Activated gamma-delta T cell (primary cell): ENCODE results near the gene INHBE.

Source experiments
- DNase-seq: peaks from one replicate; lab custom pipeline; 2025; lab: John Stamatoyannopoulos, UW

INHBE gene

DNA sequence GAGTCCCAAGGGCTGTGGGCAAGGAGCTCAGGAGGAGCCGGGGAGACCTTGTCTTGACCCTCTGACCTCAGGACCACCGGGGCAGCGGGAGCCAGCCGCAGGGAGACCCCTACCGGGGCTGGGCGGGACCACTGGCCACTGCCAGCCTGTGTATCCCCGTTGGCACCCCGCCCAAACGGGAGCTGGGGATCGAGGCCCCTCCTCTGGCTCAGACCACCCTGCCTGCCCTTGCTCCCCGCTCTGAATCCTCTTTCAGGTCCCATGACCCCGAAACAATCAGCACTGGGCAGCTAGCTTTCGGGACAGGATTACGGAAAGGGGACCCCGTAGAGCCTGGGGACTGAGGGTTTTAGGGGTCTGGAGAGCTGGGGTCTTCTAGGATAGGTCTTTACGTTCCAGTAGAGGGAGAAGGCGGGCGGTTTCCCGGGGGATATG, 5.8 kb downstream of the INHBE start:
- DNase-seq = no peak

DNA sequence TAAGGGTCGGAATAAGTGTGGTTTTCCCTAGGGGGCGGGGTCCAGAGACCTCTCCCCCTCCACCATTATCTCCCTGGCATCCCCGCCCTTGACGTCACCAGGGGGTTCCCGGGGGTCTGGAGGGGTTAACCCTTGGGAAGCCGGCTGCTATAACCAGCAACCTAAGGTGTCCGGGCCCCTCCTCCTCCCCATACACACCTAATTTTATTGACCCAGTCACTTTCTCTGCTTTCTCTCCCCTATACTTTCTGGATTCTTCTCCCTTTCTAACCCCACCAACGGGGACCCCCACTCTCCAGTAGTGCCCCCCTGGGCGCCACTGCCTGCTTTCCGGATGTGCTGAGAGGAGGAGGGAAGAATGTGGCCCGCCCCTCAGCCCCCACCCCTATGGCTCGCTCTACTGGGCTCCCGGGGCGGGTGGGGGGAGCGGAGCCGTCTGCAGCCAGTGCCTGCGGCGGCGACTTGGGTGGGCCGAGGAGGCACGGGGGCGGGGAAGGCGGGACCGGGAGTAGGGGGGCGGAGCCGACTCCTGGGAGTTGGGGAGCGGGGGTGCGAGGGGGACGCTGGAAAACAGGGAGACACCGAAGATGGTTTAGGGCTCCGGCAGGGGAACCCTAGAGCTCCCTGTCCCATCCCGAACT, 6.3 kb downstream of the INHBE start:
- DNase-seq = no peak

DNA sequence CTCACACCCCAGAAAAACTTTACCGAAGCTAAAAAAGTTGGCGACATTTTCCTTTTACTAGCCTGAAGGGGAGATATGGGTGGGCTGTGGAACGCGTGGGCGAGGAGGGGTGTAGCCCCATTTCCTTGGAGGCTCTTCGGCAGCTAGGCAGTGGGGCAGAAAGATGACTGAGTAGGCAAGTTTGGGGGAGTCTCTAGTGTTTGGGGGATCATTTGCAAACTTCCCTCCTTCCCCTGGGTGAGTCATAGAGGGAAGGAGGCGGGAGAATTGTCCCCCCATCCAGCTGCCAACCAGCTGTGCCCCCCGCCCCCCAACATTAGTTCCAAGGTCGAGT, 6.8 kb downstream of the INHBE start:
- DNase-seq = no peak

DNA sequence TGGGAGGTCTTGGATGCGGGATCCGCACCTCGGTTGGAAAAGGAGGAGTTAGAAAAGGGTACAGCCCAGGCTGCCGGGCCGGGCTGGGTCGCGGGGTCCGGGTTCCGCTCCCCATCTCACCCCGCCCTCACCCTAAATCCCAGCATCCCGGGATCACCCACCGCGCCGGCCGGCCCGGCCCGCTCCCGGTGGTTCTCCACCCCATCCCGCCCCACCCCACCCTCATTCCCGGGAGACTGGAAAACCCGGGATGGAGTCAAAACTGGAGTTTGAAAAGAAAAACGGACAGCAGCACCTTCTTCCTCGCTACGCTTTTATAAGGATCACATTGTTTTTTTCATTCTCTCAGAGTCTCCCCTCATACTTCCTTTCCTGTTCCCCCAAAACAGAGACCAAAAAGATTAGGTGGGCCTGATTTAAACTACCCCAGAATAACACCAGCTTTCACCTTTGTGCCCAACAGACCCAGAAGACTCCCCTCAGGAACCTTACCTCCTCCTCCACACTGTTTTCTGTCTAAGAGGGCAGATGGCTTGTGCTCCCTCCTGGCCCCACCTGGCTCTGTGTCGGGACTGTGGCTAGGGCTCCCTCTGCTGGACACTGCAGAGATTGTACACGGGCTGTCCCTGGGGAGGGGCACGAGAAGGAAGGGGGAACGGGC, 7.3 kb downstream of the INHBE start:
- DNase-seq = no peak

DNA sequence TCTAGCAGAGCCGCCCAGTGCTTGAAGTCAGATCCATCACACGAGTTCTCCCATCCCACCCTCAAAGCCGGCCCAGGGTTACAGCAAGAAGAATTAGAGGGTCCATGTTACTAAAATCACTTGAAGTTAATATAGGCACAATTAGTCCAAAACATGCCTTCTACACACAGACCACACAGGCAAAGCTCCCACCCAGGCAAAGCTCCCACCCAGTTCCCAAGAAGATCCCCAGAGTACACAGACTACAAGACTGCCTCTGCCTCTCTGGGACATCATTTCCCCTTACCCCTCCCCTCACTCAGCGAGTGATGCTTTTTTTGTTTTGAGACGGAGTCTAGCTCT, 7.8 kb downstream of the INHBE start:
- no peak for DNase-seq

DNA sequence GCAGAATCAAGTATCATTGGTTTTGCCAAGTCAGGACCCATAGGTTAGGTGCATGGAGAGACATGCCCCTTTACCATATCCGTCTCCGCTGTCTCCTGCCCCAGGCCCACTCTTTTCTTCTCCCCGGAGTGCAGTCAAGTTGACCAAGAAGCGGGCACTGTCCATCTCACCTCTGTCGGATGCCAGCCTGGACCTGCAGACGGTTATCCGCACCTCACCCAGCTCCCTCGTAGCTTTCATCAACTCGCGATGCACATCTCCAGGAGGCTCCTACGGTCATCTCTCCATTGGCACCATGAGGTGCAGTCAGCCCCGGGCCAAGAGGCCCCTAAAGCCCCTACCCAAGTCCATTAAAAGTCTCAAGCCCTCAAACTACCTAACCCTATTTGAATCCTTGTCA, 9.5 kb downstream of the INHBE start:
- no peak for DNase-seq

DNA sequence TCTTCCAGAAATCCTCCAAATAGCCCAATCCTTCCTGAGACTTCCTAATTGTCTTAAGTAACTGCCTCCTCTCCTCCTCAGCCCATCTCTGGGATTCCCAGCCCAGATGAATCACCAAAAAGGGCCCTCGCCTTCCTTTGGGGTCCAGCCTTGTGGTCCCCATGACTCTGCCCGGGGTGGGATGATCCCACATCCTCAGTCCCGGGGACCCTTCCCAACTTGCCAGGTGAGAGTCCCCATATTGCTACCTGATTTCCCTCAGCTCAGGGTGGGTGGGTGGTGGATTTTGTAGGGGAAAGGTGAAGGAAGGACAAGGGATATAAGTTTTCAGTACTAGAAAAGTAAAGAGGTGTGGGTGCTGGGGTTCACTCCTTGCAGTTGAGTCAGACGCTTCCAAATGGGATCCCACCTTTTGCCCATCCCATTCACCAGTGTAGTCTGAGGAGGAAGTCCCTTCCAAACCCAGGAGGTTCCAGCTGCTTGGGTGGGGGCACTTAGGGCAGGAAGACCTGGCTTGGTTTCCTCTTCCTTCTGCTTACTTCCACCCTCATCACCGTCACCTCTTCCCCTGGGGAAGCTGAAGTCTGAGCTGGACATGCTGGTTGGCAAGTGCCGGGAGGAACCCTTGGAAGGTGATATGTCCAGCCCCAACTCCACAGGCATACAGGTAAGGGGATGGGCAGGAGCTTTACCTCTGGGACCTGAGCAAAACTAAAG, 10.1 kb downstream of the INHBE start:
- DNase-seq = no peak

DNA sequence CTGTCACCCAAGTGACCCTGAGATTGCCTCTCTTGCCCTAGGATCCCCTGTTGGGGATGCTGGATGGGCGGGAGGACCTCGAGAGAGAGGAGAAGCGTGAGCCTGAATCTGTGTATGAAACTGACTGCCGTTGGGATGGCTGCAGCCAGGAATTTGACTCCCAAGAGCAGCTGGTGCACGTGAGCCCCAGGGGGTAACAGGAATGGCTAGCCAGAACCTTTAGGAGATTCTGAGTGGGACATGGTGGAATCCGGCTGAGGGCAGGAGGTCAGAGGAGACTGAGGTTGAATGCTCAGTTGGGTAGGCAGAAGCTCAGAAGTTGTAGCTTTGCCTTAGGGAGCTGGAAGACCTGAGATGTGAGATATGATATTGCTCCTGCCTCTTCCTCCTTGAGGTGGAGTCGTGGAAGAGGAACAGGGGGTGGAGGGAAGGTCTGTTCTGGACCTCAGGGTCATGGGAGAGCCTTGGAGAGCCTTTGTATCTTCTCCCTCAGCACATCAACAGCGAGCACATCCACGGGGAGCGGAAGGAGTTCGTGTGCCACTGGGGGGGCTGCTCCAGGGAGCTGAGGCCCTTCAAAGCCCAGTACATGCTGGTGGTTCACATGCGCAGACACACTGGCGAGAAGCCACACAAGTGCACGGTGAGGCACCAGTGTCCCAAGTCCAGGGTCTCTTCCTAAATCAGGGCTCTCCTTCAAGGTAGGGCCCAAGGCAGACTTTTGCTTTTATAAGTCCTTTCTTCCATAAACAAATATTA, 10.8 kb downstream of the INHBE start:
- DNase-seq = no peak

DNA sequence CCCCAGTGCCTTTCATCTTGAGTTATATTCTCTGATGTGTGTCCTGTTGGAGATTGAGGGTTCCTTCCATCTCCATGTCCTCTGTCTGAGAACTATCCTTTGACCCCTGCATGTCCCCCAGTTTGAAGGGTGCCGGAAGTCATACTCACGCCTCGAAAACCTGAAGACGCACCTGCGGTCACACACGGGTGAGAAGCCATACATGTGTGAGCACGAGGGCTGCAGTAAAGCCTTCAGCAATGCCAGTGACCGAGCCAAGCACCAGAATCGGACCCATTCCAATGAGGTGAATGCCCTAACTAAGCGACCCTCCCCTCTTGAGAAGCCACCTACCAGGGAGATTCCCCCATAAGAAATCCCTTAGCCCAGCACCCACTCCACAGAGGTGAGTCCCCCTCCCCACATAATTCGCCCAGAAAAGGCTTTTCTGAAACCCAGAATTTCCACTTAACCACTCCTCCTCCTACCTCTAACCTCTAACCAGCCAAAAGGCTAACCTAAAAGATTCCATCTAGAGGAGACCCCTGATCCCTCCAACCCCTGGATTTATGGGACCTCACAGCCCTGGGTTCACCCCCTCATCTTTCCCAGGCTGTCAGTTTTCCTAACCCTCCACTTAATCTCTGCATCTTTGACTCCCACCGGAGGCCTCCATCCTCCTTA, 12.2 kb downstream of the INHBE start:
- no peak for DNase-seq

DNA sequence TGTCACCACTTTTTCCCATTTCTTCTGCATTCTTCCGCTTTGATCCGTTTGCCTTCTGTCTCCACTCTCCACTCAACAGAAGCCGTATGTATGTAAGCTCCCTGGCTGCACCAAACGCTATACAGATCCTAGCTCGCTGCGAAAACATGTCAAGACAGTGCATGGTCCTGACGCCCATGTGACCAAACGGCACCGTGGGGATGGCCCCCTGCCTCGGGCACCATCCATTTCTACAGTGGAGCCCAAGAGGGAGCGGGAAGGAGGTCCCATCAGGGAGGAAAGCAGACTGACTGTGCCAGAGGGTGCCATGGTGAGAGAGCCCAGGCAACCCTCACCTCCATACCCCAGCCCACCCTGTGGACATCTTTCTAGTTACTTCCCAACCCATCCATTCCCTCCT, 12.8 kb downstream of the INHBE start:
- no peak for DNase-seq

DNA sequence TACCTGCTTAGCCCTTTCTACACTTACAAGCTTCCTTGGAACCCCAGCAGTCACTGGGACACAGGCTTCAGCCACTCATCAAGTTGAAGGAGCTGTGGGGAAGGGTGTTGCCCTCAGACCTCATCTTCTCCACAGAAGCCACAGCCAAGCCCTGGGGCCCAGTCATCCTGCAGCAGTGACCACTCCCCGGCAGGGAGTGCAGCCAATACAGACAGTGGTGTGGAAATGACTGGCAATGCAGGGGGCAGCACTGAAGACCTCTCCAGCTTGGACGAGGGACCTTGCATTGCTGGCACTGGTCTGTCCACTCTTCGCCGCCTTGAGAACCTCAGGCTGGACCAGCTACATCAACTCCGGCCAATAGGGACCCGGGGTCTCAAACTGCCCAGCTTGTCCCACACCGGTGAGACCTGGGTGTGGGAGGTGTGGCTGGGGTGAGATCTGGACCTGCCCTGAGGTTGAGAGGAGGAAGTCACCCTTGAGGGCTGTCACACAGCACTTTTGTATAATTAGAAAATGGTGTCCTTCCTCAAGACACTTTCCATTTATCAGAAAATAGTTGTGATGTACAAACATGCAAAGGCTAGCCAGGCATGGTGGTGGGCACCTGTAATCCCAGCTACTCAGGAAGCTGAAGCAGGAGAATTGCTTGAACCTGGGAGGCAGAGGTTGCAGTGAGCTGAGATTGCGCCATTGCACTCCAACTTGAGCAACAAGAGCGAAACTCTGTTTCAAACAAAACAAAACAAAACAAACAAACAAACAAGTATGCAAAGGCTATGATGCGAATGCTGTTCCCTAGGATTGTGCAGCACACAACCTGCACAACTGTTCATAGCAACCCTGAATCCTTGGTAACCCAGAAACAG, 14.4 kb downstream of the INHBE start:
- no peak for DNase-seq

DNA sequence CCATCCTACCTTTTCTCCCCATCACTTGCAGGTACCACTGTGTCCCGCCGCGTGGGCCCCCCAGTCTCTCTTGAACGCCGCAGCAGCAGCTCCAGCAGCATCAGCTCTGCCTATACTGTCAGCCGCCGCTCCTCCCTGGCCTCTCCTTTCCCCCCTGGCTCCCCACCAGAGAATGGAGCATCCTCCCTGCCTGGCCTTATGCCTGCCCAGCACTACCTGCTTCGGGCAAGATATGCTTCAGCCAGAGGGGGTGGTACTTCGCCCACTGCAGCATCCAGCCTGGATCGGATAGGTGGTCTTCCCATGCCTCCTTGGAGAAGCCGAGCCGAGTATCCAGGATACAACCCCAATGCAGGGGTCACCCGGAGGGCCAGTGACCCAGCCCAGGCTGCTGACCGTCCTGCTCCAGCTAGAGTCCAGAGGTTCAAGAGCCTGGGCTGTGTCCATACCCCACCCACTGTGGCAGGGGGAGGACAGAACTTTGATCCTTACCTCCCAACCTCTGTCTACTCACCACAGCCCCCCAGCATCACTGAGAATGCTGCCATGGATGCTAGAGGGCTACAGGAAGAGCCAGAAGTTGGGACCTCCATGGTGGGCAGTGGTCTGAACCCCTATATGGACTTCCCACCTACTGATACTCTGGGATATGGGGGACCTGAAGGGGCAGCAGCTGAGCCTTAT, 15.3 kb downstream of the INHBE start:
- DNase-seq = no peak

DNA sequence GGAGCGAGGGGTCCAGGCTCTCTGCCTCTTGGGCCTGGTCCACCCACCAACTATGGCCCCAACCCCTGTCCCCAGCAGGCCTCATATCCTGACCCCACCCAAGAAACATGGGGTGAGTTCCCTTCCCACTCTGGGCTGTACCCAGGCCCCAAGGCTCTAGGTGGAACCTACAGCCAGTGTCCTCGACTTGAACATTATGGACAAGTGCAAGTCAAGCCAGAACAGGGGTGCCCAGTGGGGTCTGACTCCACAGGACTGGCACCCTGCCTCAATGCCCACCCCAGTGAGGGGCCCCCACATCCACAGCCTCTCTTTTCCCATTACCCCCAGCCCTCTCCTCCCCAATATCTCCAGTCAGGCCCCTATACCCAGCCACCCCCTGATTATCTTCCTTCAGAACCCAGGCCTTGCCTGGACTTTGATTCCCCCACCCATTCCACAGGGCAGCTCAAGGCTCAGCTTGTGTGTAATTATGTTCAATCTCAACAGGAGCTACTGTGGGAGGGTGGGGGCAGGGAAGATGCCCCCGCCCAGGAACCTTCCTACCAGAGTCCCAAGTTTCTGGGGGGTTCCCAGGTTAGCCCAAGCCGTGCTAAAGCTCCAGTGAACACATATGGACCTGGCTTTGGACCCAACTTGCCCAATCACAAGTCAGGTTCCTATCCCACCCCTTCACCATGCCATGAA, 16.0 kb downstream of the INHBE start:
- DNase-seq = no peak

DNA sequence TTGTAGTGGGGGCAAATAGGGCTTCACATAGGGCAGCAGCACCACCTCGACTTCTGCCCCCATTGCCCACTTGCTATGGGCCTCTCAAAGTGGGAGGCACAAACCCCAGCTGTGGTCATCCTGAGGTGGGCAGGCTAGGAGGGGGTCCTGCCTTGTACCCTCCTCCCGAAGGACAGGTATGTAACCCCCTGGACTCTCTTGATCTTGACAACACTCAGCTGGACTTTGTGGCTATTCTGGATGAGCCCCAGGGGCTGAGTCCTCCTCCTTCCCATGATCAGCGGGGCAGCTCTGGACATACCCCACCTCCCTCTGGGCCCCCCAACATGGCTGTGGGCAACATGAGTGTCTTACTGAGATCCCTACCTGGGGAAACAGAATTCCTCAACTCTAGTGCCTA, 16.6 kb downstream of the INHBE start:
- no peak for DNase-seq

DNA sequence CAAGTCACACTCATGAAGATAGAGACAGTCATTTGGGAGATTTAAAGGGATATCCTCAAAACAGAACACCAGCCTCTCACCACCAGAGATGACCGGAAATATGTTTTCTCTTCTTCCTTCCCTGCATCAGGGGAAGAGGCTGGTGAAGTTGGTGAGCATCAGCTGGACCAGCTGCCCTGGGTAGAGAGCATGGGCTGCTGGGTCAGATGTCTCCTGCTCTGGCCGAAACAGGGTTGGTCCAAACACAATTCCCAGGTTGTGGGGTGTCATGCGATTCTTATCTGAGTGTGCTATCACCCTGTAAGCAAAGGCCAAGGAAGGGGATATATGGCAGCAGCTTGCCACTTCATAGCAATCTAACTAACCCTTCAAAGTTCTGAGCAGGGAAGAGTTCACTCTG, 17.3 kb downstream of the INHBE start:
- DNase-seq = no peak

DNA sequence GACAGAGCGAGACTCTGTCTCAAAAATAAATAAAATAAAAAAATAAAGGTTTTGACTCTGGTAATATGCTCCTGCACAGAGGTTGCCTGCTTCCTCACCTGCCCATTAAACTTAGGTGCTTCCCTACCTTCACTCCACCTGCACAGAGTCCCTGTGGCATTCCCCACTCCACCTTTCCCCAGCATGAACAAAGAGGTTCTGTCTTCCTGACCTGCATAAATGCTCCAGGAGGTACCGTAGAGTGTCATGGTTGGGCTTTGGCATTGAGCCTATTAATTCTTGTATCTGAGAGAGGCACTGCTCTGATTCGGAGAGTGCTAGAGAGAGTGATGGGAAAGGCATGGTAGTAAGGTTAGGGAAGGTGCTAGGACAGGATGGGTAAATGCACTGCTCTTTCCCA, 18.3 kb downstream of the INHBE start:
- DNase-seq = no peak

DNA sequence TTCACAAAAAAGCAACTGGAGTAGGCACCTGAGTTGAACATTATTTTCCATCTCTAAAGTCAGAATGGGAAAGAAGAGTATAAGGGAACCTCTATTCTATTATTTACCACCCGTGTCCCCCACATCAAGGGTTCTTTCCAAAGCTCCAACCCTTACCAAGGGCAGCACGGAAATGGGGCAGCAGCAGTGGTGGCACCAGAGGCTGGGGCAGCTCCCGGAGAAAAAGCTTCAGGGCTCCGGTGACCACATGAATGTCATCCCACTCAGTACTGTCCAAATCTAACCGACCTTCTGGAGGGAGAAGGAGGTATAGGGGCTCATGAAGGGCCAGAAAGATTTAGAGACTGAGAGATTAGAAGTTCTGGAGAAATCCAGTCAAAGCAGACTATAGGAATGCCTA, 18.8 kb downstream of the INHBE start:
- no peak for DNase-seq

DNA sequence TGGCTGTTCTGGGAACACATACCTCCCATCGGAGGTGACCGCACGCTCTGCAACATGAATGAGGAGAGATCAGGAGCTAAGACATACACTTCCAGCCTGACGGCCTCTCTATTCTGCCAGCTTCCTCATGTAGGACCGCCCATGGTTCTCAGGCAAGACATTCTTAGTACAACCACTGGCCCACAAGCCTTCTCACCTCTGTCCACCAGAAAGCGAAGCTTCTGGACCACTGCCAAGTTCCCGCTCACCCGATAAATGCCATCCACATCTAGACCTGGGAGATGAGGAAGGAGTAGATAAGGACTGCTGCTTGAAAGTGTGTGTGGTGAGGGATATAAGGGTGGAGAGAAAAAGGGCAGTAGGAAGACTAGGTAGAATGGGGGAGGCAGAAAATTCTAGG, 19.3 kb downstream of the INHBE start:
- DNase-seq = no peak

DNA sequence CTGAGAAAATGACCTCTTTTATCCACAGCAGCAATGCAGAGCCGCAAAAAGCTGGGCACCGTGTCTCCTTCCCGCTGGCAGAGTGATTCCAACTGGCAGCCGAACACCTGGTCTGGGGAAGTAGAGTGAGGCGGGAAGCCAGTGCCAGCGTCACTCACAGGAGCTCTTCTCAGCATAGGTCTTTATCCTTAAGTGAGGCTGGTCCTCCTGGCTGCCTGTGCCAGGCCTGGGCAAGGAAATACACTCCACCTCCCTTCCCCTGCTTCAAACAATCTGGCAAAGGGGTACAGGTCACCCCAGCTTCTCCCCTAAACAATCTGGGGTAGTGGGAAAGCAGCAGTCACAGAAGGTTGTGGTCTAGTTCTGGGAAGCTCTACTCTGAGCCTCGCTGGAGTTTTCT, 19.8 kb downstream of the INHBE start:
- DNase-seq = no peak
